ENCODE results near the gene ZMYND15. TPM values are rescaled to one million over a fixed set of nuclear protein-coding genes. Genes with fewer than 3 reads are reported as not detected.

ZMYND15 gene
- total RNA-seq, 1 experiment from 2014 or later: 0.42 TPM

GRCh38 chr17:4768298-4768697 lies 28.7 kb downstream of the ZMYND15 start:
- no peak overlapping the region for H2BK120ac ChIP-seq (ENCODE audit: low read depth, low read length, poor library complexity, severe bottlenecking)
- Mint-ChIP-seq H3K9me3 (no peaks in the 10 kb centered on the region), H3K4me1 (no peaks in the 10 kb centered on the region), H3K27ac (peak overlapping the region in 1 of 3 experiments; percentile 1; a peak in 1 of 7 replicates), H3K27me3 (ENCODE audit: low read depth) (peaks cover 17% of the 10 kb centered on the region), H3K4me3 (no peak overlapping the region), H3K36me3 (ENCODE audit: insufficient read depth in 1 of 3, low read depth in 3 of 3) (no peaks in the 10 kb centered on the region)
- no peak overlapping the region for H3K9ac ChIP-seq (ENCODE audit: extremely low read depth, insufficient read length, low read length)
- H3K18ac ChIP-seq (ENCODE audit: insufficient read length, low read depth, low read length): no peak overlapping the region
- no peak overlapping the region for H3T11ph ChIP-seq (ENCODE audit: low read length)
- H4K20me1 ChIP-seq (ENCODE audit: control insufficient read depth, insufficient read depth, insufficient read length): no peaks in the 10 kb centered on the region
- H3K27ac ChIP-seq (ENCODE audit: insufficient read length, low read depth, low read length): no peak overlapping the region
- H3K4ac ChIP-seq (ENCODE audit: low read depth, low read length): no peak overlapping the region
- no peak overlapping the region for H2BK20ac ChIP-seq (ENCODE audit: low read depth, low read length, poor library complexity, severe bottlenecking)
- H2BK15ac ChIP-seq (ENCODE audit: low read depth, low read length): no peak overlapping the region
- H2AK5ac ChIP-seq (ENCODE audit: insufficient read length, low read length): no peak overlapping the region
- H3K56ac ChIP-seq (ENCODE audit: insufficient read length, low read depth, low read length): no peak overlapping the region
- H4K91ac ChIP-seq (ENCODE audit: insufficient read length, low read depth, low read length): no peak overlapping the region
- no peaks in the 10 kb centered on the region for H3K79me2 ChIP-seq (ENCODE audit: insufficient read depth, low read length)
- no peak overlapping the region for H4K5ac ChIP-seq (ENCODE audit: insufficient read length, low read depth, low read length)
- no CpG with 5 or more reads among the region's 6 CpGs for WGBS (ENCODE audit: extremely low coverage, insufficient read length, low lambda C conversion rate)
- H3K14ac ChIP-seq (ENCODE audit: insufficient read depth, low read length): no peak overlapping the region
- no peak overlapping the region for H2AFZ ChIP-seq (ENCODE audit: low read length)
- H3K23ac ChIP-seq (ENCODE audit: insufficient read length, low read depth, low read length): no peak overlapping the region
- H3K23me2 ChIP-seq (ENCODE audit: insufficient read length, low read depth, low read length, poor library complexity, severe bottlenecking): no peaks in the 10 kb centered on the region
- no peak for TF ChIP-seq CTCF (conservative IDR thresholded peaks at IDR 0.05)
- no peaks in the 10 kb centered on the region for H3K27me3 ChIP-seq (ENCODE audit: insufficient read depth, low read length)
- no peak overlapping the region for H4K8ac ChIP-seq (replicated peaks; ENCODE audit: insufficient read length, low read depth, low read length)
- H3K4me1 ChIP-seq (ENCODE audit: insufficient read depth, low read length): no peaks in the 10 kb centered on the region
- H2BK5ac ChIP-seq (ENCODE audit: insufficient read length, low read length): no peak overlapping the region
- no peak overlapping the region for H2BK12ac ChIP-seq (ENCODE audit: insufficient read length, low read depth, low read length)
- H3K9me3 ChIP-seq (ENCODE audit: control insufficient read depth, low read depth, low read length): no peaks in the 10 kb centered on the region
- no peak overlapping the region for H3K4me2 ChIP-seq (ENCODE audit: insufficient read depth, insufficient read length, low read length)
- no peak for DNase-seq
- no peaks in the 10 kb centered on the region for H3K79me1 ChIP-seq (ENCODE audit: insufficient read depth, low read depth, low read length, poor library complexity, severe bottlenecking)
